SK-MEL-5 (cell line): ENCODE data around the gene IMPA2. TPM values are rescaled to one million over a fixed set of nuclear protein-coding genes. Genes with fewer than 3 reads are reported as not detected.
A peak's percentile ranks its signal among the peaks of the same experiment; 100 is the strongest.
"Not testable (repeated sequence)": the region's sequence is repeated elsewhere in the genome, so short reads cannot be mapped to it uniquely, and the experiment has no call there.

Experiments
- DNase-seq: peaks from one replicate; pipeline ENCODE4 v3.0.0-alpha.2; 2016; ENCODE audit warnings: low read depth, low spot score
- in situ Hi-C: cut with HindIII; loops from 2 replicates; pipeline ENCODE4 v1.10.0; 2016; ENCODE audit warnings: low sequenced_read_pairs, high pct_unique_total_duplicates, low pct_unique_long_range_greater_than_20kb
- polyA plus RNA-seq, 2 experiments: library from polyadenylated mRNA; depleted of rRNA; stranded (reverse); fragments of >200 nt; gene quantifications; 2 replicates each; pipeline ENCODE4 v1.2.3, GENCODE V29; 2015
- total RNA-seq: library from RNA; depleted of rRNA; stranded (reverse); fragments of >200 nt; shearing (Covaris generic); gene quantifications from 2 replicates; pipeline ENCODE4 v1.2.3, GENCODE V29; 2014; rRNA removed

The IMPA2 gene
- 15.1 and 18.7 TPM in 2 replicates for total RNA-seq
- 25.7 and 26.0 TPM in 2 replicates for polyA plus RNA-seq (2015; cell fraction: cytosol; rRNA removed)
- 32.0 and 38.0 TPM in 2 replicates for polyA plus RNA-seq (2015; cell fraction: nucleus; rRNA removed)

GRCh38 chr18:11981192-11981542 lies at the start of gene IMPA2:
IMPA2 (plus strand) TSS chr18:11981507; CDS start chr18:11981670, 163 bp downstream.
- in situ Hi-C loops = no loop called here
- no peak for DNase-seq

GRCh38 chr18:11932393-11932792 lies 48.9 kb upstream of the IMPA2 start:
- in situ Hi-C loops = no loop called here

GRCh38 chr18:11937874-11938478 lies 43.3 kb upstream of the IMPA2 start:
- in situ Hi-C loops = no loop called here

More at GRCh38 chr18:11932393-11932792, 48.9 kb upstream of the IMPA2 start:
- no peak for DNase-seq

GRCh38 chr18:11940956-11941355 lies 40.4 kb upstream of the IMPA2 start:
- no peak for DNase-seq
- in situ Hi-C loops = no loop called here

More at GRCh38 chr18:11937874-11938478, 43.3 kb upstream of the IMPA2 start:
- DNase-seq = peak; percentile 72

- DNase-seq = no peak
- in situ Hi-C loops = no loop called here
Measured at GRCh38 chr18:11943551-11943950, 37.8 kb upstream of the IMPA2 start.

- DNase-seq = no peak
- in situ Hi-C loops = no loop called here
Measured at GRCh38 chr18:11944252-11944651, 37.1 kb upstream of the IMPA2 start.

GRCh38 chr18:11944786-11945185 lies 36.5 kb upstream of the IMPA2 start:
- no peak for DNase-seq
- in situ Hi-C loops = no loop called here

- not testable (repeated sequence) for DNase-seq
Measured at GRCh38 chr18:11945834-11946659, 35.3 kb upstream of the IMPA2 start.

GRCh38 chr18:11946756-11947155 lies 34.6 kb upstream of the IMPA2 start:
- in situ Hi-C loops = no loop called here
- no peak for DNase-seq

More at GRCh38 chr18:11945834-11946659, 35.3 kb upstream of the IMPA2 start:
- in situ Hi-C loops = not testable (repeated sequence)

- DNase-seq = peak; percentile 49
- in situ Hi-C loops = no loop called here
Measured at GRCh38 chr18:11947214-11948191, 33.8 kb upstream of the IMPA2 start.

- in situ Hi-C loops = no loop called here
- no peak for DNase-seq
Measured at GRCh38 chr18:11948852-11949523, 32.3 kb upstream of the IMPA2 start.

GRCh38 chr18:11950824-11951223 lies 30.5 kb upstream of the IMPA2 start:
- in situ Hi-C loops = no loop called here
- DNase-seq = no peak

- DNase-seq = no peak
- in situ Hi-C loops = no loop called here
Measured at GRCh38 chr18:11951390-11951851, 29.9 kb upstream of the IMPA2 start.

- DNase-seq = no peak
- in situ Hi-C loops = no loop called here
Measured at GRCh38 chr18:11953113-11953512, 28.2 kb upstream of the IMPA2 start.

GRCh38 chr18:11955239-11956029 lies 25.9 kb upstream of the IMPA2 start:
- in situ Hi-C loops = no loop called here
- no peak for DNase-seq
